IPS-NIHi7 (cell line): ENCODE results near the gene PFKFB2.
A peak's percentile ranks its signal among the peaks of the same experiment; 100 is the strongest.

Experiments used
- DNase-seq: peaks from one replicate; pipeline ENCODE4 v3.0.0; 2012; ENCODE audit warnings: mixed read lengths; ENCODE audit errors: extremely low spot score

Gene PFKFB2

GRCh38 chr1:207021876-207022596 lies 31.0 kb upstream of the PFKFB2 start:
- DNase-seq: no peak

DNA sequence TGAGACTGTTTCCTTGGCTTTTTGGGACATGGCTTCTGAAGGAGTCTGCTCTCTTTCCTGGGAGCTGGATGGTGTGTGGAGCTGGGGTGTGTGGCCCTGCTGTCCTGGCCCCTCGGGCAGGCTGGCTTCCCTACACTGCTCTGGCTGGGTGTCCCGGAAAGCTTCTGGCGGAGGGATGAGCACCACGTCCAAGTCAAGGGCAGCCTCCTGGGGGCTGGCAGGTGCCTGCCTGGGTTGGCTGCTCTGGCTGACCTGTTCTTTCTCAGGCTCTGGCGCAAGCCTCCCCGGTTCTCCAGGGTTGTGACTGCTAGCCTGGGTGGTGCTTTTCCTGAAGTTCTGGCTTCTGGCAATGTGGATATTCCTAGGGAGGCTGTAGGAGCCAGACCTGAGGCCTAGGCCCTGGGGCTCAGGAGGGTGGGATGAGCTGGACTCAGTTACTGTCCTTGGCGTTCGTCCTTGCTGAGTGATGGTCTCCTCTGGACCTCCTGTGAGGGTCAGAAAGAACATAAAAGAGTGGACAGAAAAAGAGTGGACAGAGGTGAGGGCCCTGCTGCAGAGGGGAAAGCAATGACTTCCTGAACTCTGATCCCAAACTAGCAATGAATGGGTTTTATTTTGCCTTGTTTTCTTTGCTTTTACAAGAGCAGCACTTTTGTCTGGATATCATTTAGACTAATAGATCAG lies 29.9 kb upstream of the PFKFB2 start:
- DNase-seq: no peak

DNA sequence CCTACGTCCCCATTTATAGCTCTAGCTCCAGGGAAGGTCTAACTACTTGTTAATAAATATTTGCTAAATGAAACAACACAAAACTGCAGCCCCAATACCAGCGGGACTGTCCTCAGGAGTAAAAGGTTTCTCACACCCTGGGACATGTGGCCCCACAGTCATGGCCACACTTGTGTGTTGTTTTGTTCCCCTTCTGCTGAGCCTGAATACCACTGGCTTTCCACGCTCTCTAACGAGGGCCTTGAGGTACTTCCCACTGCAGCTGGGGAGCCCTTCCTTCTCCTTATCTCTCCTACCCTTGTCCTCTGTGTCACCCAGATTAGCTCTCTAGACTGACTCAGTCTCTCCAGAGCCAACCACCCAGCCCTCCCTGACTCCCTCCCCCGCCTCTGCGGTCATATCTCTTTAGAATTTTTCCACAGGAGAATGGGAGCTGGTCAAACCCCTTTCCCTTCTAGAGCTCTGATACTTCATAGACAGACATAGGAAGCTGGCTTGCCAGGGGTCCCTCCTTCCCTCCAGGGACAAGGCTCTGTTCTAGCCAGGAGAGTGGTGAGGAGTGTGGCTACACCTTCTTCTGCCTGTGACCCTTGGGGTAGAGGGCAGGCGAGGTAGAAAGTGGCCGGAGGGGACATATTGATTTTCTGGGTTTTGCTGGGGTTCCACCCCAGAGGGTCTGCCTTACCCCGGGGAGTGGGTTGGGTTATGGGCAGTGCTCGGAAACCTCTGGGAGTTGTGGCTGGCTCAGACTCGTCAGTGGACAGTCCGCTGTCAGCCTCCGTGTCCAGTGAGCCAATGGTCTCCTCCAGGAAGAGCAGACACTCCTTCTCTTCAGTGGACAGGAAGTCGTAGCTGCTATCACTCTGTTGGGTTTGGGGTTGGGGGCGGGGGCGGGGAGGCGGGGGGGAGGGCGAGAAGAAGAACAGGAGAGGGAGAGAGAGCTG lies 28.6 kb upstream of the PFKFB2 start:
- no peak for DNase-seq

GRCh38 chr1:207025146-207025880 lies 27.8 kb upstream of the PFKFB2 start:
- DNase-seq: peak; percentile 77

DNA sequence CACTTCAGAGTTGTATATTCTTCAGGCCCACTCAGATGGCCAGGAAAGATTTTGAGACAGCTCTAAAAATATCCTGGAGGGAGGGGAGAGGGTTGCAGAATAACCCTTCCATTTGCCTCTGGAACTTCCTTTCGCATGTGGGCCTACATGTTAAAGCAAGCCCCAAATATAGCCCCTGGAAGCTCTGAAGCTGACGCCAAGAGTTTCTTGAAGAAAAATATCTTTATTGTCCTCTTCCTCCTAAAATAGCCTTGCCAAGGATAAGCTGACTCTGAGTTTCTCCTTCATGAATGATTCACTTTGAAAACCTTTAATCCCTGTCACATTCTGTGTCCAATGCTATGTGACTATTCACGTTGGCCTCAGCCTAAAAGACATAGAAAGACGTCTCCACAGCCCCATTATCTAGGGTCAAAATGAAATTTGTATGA lies 27.0 kb upstream of the PFKFB2 start:
- DNase-seq: no peak

- DNase-seq: no peak
Observed at GRCh38 chr1:207027206-207027777, 25.8 kb upstream of the PFKFB2 start.

- DNase-seq: no peak
Observed at GRCh38 chr1:207027921-207028320, 25.2 kb upstream of the PFKFB2 start.

DNA sequence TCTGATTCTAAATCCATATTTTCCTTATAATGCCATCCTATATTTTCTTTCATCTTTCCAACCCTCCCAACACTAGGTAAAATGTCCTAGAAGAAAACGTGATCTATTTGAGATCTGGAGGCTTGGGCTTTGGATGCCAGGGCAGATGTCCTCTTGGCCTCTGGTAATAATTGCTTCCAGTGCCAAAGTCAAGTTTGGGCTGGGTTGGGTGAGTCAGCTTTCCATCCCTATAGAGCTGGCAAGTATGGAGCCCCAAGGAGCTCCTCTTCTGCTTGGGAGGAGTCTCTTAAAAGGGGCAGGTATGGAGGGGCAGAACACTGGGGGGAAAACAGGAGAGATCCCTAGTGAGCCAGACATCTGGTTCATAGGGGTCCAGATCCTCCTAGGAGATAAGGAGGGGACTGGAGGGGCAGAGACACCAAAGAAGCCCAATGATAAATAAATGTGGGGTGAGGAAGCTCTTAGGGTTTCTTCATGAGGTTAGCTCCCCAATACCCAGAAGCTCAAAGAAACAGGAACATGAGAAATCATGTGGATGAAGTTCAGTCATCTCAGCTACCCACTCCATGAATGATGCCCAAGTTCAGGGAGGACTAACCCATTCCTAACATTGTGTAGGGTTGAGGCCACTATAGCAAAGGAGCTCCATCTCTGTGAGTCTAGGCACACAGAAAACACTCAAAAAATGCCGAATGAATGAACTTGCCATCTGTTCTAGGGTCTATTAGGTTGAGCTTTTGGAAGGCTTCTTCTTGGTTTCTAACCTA lies 24.0 kb upstream of the PFKFB2 start:
- no peak for DNase-seq

DNA sequence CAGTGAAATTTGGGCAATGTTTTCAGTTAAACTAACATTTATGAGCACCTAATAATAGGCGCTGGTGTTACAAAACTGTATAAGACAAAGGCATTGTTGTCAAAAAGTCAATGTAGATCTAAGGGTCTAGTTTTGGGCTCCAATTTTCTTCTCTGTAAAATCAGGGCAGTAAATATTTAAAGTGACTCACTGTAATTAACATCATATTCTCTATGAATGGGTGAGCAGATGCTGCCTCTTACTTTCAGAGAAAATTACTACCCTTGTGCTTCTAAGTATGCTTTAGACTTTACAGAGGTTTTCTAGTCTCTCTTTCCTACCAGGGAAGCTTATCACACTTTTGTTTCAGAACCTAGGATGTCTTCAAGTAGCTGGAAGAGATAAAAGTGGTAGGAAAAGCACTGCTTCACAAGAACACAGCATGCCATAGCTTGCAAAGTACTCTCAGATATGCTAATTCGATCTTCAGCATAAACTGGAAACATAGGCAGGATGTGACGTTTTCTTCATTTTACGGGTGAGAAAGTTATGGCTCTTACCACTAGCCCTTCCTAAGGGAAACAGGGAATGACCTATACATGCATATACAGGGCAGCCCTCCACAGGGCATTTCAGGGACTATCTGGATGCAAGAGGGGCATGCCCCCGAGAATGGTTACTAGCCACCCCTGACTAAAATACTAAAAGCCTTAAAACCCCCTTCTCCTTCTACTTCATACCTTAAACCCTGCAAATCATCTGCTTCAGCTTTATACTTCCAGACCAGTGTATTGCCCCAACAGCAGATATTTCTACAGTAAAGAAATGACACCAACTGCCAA lies 23.2 kb upstream of the PFKFB2 start:
- no peak for DNase-seq

DNA sequence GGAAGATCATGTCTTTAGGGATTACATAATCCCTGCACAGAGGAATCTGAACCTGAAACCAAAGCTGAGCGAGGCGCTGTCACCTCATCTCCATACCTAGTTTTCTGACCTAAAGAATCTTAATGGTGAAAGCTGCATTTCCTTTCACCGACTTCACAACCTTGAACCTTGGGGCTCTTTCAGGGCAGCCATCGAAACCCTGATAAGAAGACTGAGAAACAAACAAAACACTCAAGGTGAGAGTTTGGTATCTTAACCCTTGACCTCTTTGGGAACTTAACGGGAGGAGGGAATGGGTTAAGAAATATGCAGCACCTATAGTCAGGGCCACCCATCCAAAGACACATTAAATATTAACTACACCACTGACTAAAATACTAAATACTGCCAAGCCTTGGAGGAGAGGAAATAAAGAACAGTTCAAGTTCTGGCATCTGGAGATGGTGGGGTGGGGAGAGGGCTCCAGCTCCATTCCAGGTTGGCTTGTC lies 22.5 kb upstream of the PFKFB2 start:
- no peak for DNase-seq

- DNase-seq: no peak
Observed at GRCh38 chr1:207031016-207031415, 22.1 kb upstream of the PFKFB2 start.

DNA sequence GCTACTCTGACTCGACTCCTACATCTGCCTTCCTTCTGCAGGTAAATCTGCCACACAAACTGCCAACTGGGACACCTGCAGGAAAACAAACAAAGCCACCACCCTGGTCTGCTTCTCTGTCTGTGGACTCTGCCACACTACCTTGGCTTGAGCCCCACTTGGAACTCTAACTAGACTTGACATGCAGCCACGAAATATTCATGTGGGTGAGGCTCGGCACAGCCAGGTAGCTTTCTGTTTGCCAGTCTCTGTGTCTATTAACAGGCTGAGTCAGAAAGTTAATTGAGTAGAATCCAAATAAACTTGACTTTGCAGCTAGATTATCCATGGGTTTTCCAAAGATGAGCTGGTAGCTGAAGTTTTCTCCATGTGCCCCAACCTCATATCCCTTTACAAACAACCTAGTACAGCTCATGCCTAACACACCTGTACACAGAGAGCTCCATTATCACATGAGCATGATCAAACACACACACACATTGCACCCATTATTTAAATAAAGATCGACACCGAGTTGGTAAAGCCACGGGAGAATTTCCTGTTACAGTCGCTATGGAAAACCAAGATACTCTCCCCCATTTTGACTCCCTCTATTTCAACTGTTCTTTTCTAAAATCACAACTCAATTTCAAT lies 21.3 kb upstream of the PFKFB2 start:
- DNase-seq: no peak

DNA sequence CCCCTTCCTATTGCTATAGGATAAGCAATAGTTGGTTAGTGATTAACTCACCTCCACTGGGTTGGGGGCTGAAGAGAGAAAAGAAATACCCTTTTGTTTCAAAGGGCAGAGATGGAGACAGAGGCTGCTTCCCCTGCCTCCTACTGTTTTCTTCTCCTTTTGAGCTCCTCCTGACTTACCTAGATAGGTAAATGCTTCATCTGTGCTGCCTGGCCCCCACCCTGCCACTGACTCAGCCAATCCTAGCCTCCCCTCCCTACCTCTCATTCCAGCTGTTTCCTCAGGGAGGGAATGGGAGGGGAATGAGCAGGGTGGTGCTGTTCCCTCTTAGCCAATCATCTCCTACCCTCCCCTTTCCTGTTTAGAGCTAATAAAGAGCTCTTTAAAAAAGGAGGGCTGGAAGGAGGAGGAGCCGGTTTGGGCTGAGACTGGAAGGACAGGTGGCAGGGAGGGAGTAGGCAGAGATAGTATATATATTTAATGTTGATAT lies 20.5 kb upstream of the PFKFB2 start, which contains the start of gene C1orf116:
Gene C1orf116 (minus strand): TSS at position 229 of the 490 bp plus-strand sequence. CDS start 5,158 bp downstream, outside the sequence.
- DNase-seq: peak; percentile 96

DNA sequence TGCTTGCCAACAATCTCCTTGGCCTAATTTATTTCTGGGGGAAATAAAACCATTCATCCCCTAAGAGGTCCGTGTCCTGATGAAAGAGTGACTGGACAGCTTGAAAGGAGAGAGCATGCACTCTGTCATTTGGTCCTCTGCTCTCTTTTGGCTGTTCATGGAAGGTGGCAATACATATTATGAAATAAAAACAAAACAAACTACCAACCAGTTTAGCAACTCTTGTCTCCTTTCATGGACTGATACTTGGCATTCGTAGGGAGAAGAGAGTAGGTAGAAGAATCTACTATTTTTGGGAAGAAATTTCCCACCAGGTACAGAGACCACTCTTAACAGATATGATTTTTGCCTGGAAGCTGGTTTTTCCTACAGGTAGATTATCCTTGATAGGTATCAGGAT lies 19.8 kb upstream of the PFKFB2 start:
- no peak for DNase-seq

GRCh38 chr1:207034208-207034607 lies 18.9 kb upstream of the PFKFB2 start:
- DNase-seq: no peak

GRCh38 chr1:207034998-207035397 lies 18.1 kb upstream of the PFKFB2 start:
- no peak for DNase-seq

DNA sequence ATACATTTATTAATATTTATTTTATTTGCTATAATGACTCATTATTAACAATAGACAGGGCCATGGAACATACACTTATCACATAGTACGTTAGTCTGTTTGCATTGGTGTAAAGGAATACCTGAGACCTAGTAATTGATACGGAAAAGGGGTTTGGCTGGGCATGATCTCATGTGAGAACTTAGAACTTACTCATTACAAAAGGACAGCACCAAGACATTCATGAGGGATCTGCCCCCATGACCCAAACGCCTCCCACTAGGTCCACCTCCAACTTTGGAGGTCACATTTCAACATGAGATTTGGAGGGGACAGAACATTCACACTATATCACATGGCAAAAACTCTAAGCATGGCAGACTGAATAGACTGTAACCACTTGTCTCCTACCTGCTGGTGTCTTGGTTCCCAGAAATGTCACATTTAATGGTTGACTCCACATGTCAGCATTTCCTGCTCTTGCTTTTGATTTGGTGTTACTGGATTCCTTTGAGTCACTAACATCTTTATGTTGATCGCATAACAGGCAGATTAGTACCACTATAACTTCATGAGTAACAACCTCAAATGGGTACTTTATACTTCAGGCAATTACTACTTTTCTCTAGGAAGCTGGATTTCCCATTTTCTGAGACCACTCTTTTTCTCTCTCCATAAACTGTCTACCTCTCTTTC lies 17.1 kb upstream of the PFKFB2 start:
- no peak for DNase-seq

DNA sequence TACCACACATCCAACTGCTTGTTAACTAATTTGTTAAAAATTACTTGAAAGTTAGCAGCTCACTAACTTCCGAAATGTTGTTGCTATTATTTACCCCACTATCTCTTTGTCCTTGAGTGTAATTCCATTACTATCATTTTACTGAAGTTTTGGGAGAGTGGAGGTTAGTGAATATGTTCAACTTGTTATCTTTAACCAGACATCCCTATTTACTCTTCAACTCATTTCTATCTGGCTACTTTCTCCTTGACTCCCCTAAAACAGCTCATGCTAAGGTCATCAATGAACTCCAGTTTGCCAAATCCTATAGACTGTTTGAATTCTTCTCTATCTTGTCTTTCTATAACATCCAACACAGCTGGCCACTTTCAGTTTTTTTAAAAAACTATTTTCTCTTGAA lies 16.2 kb upstream of the PFKFB2 start:
- DNase-seq: no peak
